Effector memory CD4-positive, alpha-beta T cell (primary cell): Measurements from ENCODE around the gene TENM4.

ENCODE experiments used
- DNase-seq, 3 donors: peaks; one replicate each; pipeline ENCODE4 v3.0.0-alpha.2; 2020
- H3K27ac ChIP-seq: 2 replicates; pipeline ENCODE4 v1.7.0; 2013; ENCODE audit warnings: mild to moderate bottlenecking, low read length, moderate library complexity; ENCODE audit not compliant: insufficient read depth, poor library complexity, severe bottlenecking
- H3K27me3 ChIP-seq: replicated peaks from 2 replicates; pipeline ENCODE4 v1.7.0; 2013; ENCODE audit warnings: mild to moderate bottlenecking, low read length; ENCODE audit not compliant: insufficient read depth, control insufficient read depth, poor library complexity, severe bottlenecking
- H3K36me3 ChIP-seq: 2 replicates; pipeline ENCODE4 v1.7.0; 2013; ENCODE audit warnings: mild to moderate bottlenecking, low read length, moderate library complexity; ENCODE audit not compliant: control insufficient read depth, insufficient read depth
- H3K4me1 ChIP-seq: 2 replicates; pipeline ENCODE4 v1.7.0; 2013; ENCODE audit warnings: low read length, mild to moderate bottlenecking; ENCODE audit not compliant: control insufficient read depth, insufficient read depth, poor library complexity, severe bottlenecking
- H3K4me3 ChIP-seq: 2 replicates; pipeline ENCODE4 v1.7.0; 2013; ENCODE audit warnings: low read length, low read depth, mild to moderate bottlenecking; ENCODE audit not compliant: insufficient read depth, poor library complexity, severe bottlenecking
- H3K9me3 ChIP-seq: 2 replicates; pipeline ENCODE4 v1.7.0; 2013; ENCODE audit warnings: mild to moderate bottlenecking, low read length, moderate library complexity; ENCODE audit not compliant: control insufficient read depth

The TENM4 gene

GRCh38 chr11:78920329-78920728 is 520.5 kb downstream of the TENM4 start:
- Histone ChIP-seq H3K36me3 (no peaks in the 10 kb centered on the region), H3K9me3 (no peaks in the 10 kb centered on the region), H3K27me3 (no peaks in the 10 kb centered on the region), H3K27ac (no peak overlapping the region), H3K4me1 (no peaks in the 10 kb centered on the region), H3K4me3 (no peak overlapping the region)
- no peak for DNase-seq

- no peaks in the 10 kb centered on the region for H3K36me3 ChIP-seq
- H3K9me3 ChIP-seq, result no peaks in the 10 kb centered on the region
- no peak overlapping the region for H3K4me3 ChIP-seq
- no peaks in the 10 kb centered on the region for H3K4me1 ChIP-seq
- DNase-seq, result no peak
- H3K27ac ChIP-seq, result no peak overlapping the region
- H3K27me3 ChIP-seq, result no peaks in the 10 kb centered on the region
These were observed 524.1 kb downstream of the TENM4 start for GRCh38 chr11:78916759-78917158.

GRCh38 chr11:78914503-78914902 is 526.3 kb downstream of the TENM4 start:
- Histone ChIP-seq H3K36me3 (no peaks in the 10 kb centered on the region), H3K4me3 (no peak overlapping the region)

DNA sequence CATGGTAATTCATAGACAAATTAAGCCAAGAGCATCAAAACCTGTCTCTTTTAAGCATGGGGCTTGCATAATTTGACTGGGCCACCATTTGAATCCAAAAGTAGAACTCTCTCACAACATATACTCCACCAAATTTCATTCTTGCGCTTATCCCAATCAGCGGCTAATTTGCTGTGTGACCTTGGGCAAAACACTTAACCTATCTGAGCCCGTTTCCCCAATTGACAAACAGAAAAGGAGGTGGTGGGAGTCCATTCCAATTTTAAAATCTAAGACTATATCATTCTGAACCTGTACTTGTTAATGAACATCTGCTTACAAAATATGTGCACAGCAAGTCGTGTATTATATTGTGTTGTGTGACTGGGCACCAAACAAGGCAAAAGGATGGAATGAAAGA is 528.1 kb downstream of the TENM4 start:
- Histone ChIP-seq H3K27me3 (no peaks in the 10 kb centered on the region), H3K36me3 (no peaks in the 10 kb centered on the region), H3K9me3 (no peaks in the 10 kb centered on the region), H3K4me1 (no peaks in the 10 kb centered on the region), H3K4me3 (no peak overlapping the region), H3K27ac (no peak overlapping the region)
- DNase-seq, result no peak

More at GRCh38 chr11:78914503-78914902, 526.3 kb downstream of the TENM4 start:
- Histone ChIP-seq H3K27me3 (no peaks in the 10 kb centered on the region), H3K27ac (no peak overlapping the region), H3K4me1 (no peaks in the 10 kb centered on the region), H3K9me3 (no peaks in the 10 kb centered on the region)
- DNase-seq, result no peak

DNA sequence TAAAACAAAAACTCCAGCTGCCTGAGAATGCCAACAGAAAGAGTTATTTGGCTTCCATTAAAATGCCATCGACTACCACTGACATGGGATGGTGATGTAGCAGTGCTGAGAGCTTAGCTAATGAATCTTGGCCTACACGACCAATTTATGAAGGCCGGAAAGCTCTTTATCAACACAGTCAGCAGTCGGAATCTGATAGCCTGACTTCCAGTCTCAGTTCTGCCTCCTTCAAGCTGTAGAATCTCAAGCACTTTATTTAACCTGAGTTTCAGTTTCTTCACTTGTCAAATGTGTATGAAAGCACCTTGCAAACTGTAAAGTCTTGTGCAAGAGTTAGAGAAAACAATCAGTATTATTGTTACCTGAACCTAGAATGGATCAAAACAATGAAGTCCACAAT is 530.5 kb downstream of the TENM4 start:
- DNase-seq, result no peak
- H3K27ac ChIP-seq, result no peak overlapping the region
- no peaks in the 10 kb centered on the region for H3K9me3 ChIP-seq
- H3K36me3 ChIP-seq, result no peaks in the 10 kb centered on the region
- H3K27me3 ChIP-seq, result no peaks in the 10 kb centered on the region
- H3K4me1 ChIP-seq, result no peaks in the 10 kb centered on the region
- no peak overlapping the region for H3K4me3 ChIP-seq

DNA sequence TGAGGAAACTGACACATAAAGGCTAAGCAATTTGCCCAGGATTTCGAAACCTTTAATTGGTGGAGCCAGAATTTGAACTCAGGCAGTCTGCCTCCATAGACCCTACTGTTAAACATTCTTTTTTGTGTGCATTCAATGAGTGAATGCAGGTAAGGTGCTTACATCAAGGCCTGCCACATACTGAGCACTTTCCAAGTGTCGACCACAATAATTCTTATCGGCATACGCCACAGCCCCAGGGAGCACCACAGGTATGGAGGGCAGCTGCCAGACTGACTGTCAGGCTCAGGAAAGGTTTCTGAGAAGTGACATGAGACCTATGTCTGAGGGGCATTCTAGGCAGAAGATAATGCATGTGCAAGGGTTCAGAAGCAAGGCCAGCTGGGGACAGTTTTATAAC is 531.4 kb downstream of the TENM4 start:
- Histone ChIP-seq H3K36me3 (no peaks in the 10 kb centered on the region), H3K9me3 (no peaks in the 10 kb centered on the region), H3K4me1 (no peaks in the 10 kb centered on the region), H3K4me3 (no peak overlapping the region), H3K27me3 (no peaks in the 10 kb centered on the region), H3K27ac (no peak overlapping the region)
- DNase-seq, result no peak

DNA sequence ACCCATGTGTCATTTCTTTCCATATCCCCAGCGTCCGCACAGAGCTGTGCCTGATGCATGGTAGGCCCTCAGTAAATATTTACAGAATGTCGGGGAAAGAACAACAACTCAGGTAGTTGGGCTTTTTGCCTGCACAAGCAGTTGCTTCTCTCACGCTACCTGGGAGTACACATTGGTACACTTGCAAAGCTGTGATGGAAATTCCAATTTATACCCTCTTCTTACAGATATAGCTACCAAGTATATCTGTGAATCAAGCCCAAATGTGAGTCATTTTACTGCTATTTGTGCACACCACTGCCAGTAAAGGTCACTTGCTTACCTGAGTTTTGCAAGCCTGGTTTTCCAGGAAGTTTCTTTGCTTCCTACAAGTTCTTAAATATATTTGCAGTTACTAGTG is 533.2 kb downstream of the TENM4 start:
- H3K4me3 ChIP-seq, result no peak overlapping the region
- no peak overlapping the region for H3K27ac ChIP-seq
- H3K9me3 ChIP-seq, result no peaks in the 10 kb centered on the region
- DNase-seq, result no peak
- no peaks in the 10 kb centered on the region for H3K27me3 ChIP-seq
- no peaks in the 10 kb centered on the region for H3K4me1 ChIP-seq
- H3K36me3 ChIP-seq, result no peaks in the 10 kb centered on the region

GRCh38 chr11:78906566-78906965 is 534.3 kb downstream of the TENM4 start:
- no peak for DNase-seq

DNA sequence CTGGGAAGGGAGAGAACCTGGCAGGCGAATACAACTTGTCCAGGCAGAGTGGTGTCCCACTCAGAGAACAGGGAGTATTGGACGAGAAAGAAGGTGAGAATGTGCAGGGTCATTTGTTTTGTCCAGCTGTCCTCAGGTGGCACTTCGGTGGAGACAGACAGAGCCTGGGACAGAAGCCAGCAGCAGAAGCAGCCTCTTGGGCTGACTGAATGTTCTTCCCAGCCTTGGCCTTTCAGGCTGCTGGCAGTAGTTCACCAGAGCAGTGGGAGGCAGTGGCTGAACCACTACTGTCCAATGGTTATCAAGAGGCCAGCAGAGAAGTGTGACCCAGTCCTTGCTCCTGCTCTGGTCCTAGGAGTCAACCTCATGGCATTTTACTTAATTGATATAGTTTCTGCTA is 535.1 kb downstream of the TENM4 start:
- H3K36me3 ChIP-seq, result no peaks in the 10 kb centered on the region
- H3K9me3 ChIP-seq, result no peaks in the 10 kb centered on the region
- H3K4me3 ChIP-seq, result no peak overlapping the region
- H3K27ac ChIP-seq, result no peak overlapping the region
- H3K4me1 ChIP-seq, result no peaks in the 10 kb centered on the region
- no peak for DNase-seq
- H3K27me3 ChIP-seq, result no peaks in the 10 kb centered on the region

More at GRCh38 chr11:78906566-78906965, 534.3 kb downstream of the TENM4 start:
- Histone ChIP-seq H3K27ac (no peak overlapping the region), H3K4me1 (no peaks in the 10 kb centered on the region), H3K27me3 (no peaks in the 10 kb centered on the region), H3K36me3 (no peaks in the 10 kb centered on the region), H3K9me3 (no peaks in the 10 kb centered on the region), H3K4me3 (no peak overlapping the region)

DNA sequence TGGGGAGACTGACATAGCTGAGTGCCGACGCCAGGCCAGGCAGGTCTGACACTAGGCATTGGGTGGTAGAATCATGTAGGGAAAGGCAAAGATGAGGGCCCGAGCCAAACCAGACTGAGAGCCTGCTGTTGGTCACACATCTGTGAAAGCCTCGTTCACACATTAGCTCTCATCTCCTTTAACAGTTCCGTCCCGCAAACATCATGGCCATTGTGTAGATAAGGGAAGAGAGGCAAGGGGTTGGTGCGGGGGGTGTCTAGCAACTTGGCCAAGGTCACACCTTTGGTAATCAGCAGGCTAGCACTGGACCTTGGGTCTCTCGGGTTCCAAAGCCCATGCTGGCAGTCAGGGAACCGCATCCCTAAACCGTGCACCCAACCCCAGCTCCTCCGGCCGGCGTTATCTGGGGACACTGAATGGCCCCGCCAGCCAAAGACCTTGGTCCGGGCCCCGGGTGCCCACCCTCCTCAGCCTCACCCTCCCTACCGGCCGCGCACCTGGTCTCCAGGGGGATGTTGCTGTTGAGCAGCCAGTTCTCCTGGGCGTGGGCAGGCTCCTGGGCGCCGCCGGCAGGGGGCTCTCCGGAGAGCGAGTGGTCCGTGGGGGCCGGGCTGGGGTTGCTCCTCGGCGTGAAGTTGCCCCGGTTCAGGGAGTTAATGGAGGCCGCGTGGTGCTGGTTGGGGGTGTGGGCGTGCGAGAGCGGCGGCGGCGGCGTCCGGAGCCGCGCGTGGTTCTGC is 537.9 kb downstream of the TENM4 start:
- Histone ChIP-seq H3K4me1 (no peaks in the 10 kb centered on the region), H3K27ac (no peak overlapping the region), H3K9me3 (no peaks in the 10 kb centered on the region), H3K36me3 (no peaks in the 10 kb centered on the region), H3K27me3 (no peaks in the 10 kb centered on the region), H3K4me3 (no peak overlapping the region)
- DNase-seq, result no peak
